Measurements from ENCODE around the gene MYO1G.

GRCh38 chr7:45013465-45013967 is 34.7 kb upstream of the MYO1G start:
- TF ChIP-seq MAX (IDR thresholded peaks at IDR 0.05; ENCODE audit: low read depth), result no peak
- TF ChIP-seq CTCF (IDR thresholded peaks at IDR 0.05), result no peak
- TF ChIP-seq IRF3 (IDR thresholded peaks at IDR 0.05; ENCODE audit: low read depth, low read length), result no peak
